Mesenchymal stem cell (in vitro differentiated cells and primary cell): ENCODE results near the gene CLEC3B.

Source experiments
- DNase-seq: peaks from one replicate; pipeline ENCODE4 v3.0.0-alpha.2; 2013
- H2AFZ ChIP-seq: one replicate; pipeline ENCODE4 v1.6.1; 2013; ENCODE audit warnings: low read depth, mild to moderate bottlenecking, control low read depth, inconsistent platforms, low read length, moderate library complexity
- H2AK5ac ChIP-seq: 2 replicates; pipeline ENCODE4 v1.6.1; 2013; ENCODE audit warnings: low read length, moderate library complexity, mild to moderate bottlenecking, inconsistent platforms; ENCODE audit not compliant: severe bottlenecking
- H2BK120ac ChIP-seq: one replicate; pipeline ENCODE4 v1.6.1; 2013; ENCODE audit warnings: low read depth, mild to moderate bottlenecking, inconsistent platforms, low read length, moderate library complexity
- H2BK12ac ChIP-seq, 2 experiments: one replicate each; pipeline ENCODE4 v1.6.1; 2013; ENCODE audit warnings: inconsistent platforms in 2 of 2, low read length in 2 of 2, mild to moderate bottlenecking in 2 of 2, moderate library complexity in 2 of 2, control low read depth in 1 of 2
- H2BK15ac ChIP-seq: one replicate; pipeline ENCODE4 v1.6.1; 2013; ENCODE audit warnings: mild to moderate bottlenecking, low read depth, inconsistent platforms; ENCODE audit not compliant: poor library complexity, severe bottlenecking
- H2BK5ac ChIP-seq: 2 replicates; pipeline ENCODE4 v1.6.1; 2013; ENCODE audit warnings: low read depth, mild to moderate bottlenecking, low read length, control low read depth, inconsistent platforms; ENCODE audit not compliant: poor library complexity, severe bottlenecking
- H3K14ac ChIP-seq, 2 experiments: one replicate each; pipeline ENCODE4 v1.6.1; 2013; ENCODE audit warnings: inconsistent platforms in 2 of 2, low read length in 2 of 2, control low read depth in 1 of 2, mild to moderate bottlenecking in 1 of 2, moderate library complexity in 1 of 2
- H3K18ac ChIP-seq, 2 experiments: one replicate each; pipeline ENCODE4 v1.6.1; 2013; ENCODE audit warnings: inconsistent platforms in 2 of 2, low read length in 2 of 2, control low read depth in 1 of 2, low read depth in 1 of 2, mild to moderate bottlenecking in 1 of 2
- H3K23ac ChIP-seq, 2 experiments: one replicate each; pipeline ENCODE4 v1.6.1; 2013; ENCODE audit warnings: inconsistent platforms in 2 of 2, low read length in 2 of 2, mild to moderate bottlenecking in 2 of 2, moderate library complexity in 2 of 2, control low read depth in 1 of 2
- H3K27ac ChIP-seq: 2 replicates; pipeline ENCODE4 v1.5.1; 2013; ENCODE audit warnings: mild to moderate bottlenecking, moderate library complexity, low read length, control low read depth, inconsistent platforms; ENCODE audit not compliant: poor library complexity, severe bottlenecking
- H3K27me3 ChIP-seq, 2 experiments: 2 replicates each; pipeline versions ENCODE4 v1.6.1 to v1.7.0; 2013; ENCODE audit warnings: low read length in 2 of 2, mild to moderate bottlenecking in 2 of 2, moderate library complexity in 2 of 2, control low read depth in 1 of 2, inconsistent platforms in 1 of 2; ENCODE audit not compliant: control insufficient read depth in 1 of 2, insufficient read depth in 1 of 2
- H3K36me3 ChIP-seq, 2 experiments: 2 replicates each; pipeline versions ENCODE4 v1.6.1 to v1.7.0; 2013; ENCODE audit warnings: low read length in 2 of 2, control low read depth in 1 of 2, inconsistent platforms in 1 of 2, low read depth in 1 of 2, mild to moderate bottlenecking in 1 of 2; ENCODE audit not compliant: insufficient read depth in 2 of 2, control insufficient read depth in 1 of 2
- H3K4ac ChIP-seq, 2 experiments: one replicate each; pipeline ENCODE4 v1.6.1; 2013; ENCODE audit warnings: inconsistent platforms in 2 of 2, low read length in 2 of 2, mild to moderate bottlenecking in 2 of 2, moderate library complexity in 2 of 2, control low read depth in 1 of 2, low read depth in 1 of 2
- H3K4me1 ChIP-seq: 2 replicates; pipeline ENCODE4 v1.6.1; 2013; ENCODE audit warnings: low read depth, low read length, control low read depth; ENCODE audit not compliant: control insufficient read depth, insufficient read depth
- H3K4me2 ChIP-seq: 2 replicates; pipeline ENCODE4 v1.6.1; 2013; ENCODE audit warnings: low read length, mild to moderate bottlenecking, inconsistent platforms; ENCODE audit not compliant: poor library complexity, severe bottlenecking
- H3K4me3 ChIP-seq, 2 experiments: 2 replicates each; pipeline versions ENCODE4 v1.5.1 to v1.7.0; 2013; ENCODE audit warnings: low read length in 2 of 2, mild to moderate bottlenecking in 2 of 2, control low read depth in 1 of 2, low read depth in 1 of 2; ENCODE audit not compliant: insufficient read depth in 1 of 2
- H3K79me1 ChIP-seq: replicated peaks from 2 replicates; pipeline ENCODE4 v1.6.1; 2013; ENCODE audit warnings: mild to moderate bottlenecking, control low read depth, low read length, inconsistent platforms; ENCODE audit not compliant: poor library complexity, severe bottlenecking
- H3K9ac ChIP-seq: 2 replicates; pipeline ENCODE4 v1.7.0; 2013; ENCODE audit warnings: mild to moderate bottlenecking, low read length, moderate library complexity
- H3K9me3 ChIP-seq: 2 replicates; pipeline ENCODE4 v1.7.0; 2013; ENCODE audit warnings: mild to moderate bottlenecking, low read length; ENCODE audit not compliant: control insufficient read depth
- H4K8ac ChIP-seq: one replicate; pipeline ENCODE4 v1.6.1; 2013; ENCODE audit warnings: inconsistent platforms, mild to moderate bottlenecking, low read length, moderate library complexity
- H4K91ac ChIP-seq: one replicate; pipeline ENCODE4 v1.6.1; 2013; ENCODE audit warnings: mild to moderate bottlenecking, low read length, inconsistent platforms
- WGBS: methylation state at CpG from one replicate; pipeline ENCODE4 v1.1.7; 2013; ENCODE audit warnings: mixed read lengths; 5-methylcytosine and 5-hydroxymethylcytosine counted together

The CLEC3B gene

GRCh38 chr3:45011756-45012508 lies 14.2 kb upstream of the CLEC3B start:
- H3K36me3 ChIP-seq: peaks cover 30 to 53% of the 10 kb centered on the region in 2 experiments
- peak overlapping the region; percentile 70 for H4K8ac ChIP-seq
- H3K4me1 ChIP-seq: peaks cover 21% of the 10 kb centered on the region
- peaks cover 11% of the 10 kb centered on the region for H3K79me1 ChIP-seq
- H3K9ac ChIP-seq: peak overlapping the region; percentile 85
- H2BK12ac ChIP-seq: peak overlapping the region; percentile 67 to 69
- H2AK5ac ChIP-seq: peak overlapping the region; percentile 94
- no peaks in the 10 kb centered on the region for H3K9me3 ChIP-seq
- H2AFZ ChIP-seq: no peak overlapping the region
- peak overlapping the region; percentile 99 for H3K27ac ChIP-seq
- peak overlapping the region in 1 of 2 experiments; percentile 76 for H3K14ac ChIP-seq
- 1% methylated on average over 6 of the region's 7 CpGs for WGBS
- no peak overlapping the region for H2BK120ac ChIP-seq
- H3K4me3 ChIP-seq: peak overlapping the region in 1 of 2 experiments; percentile 43
- peak overlapping the region; percentile 9 to 74 for H3K4ac ChIP-seq
- H2BK15ac ChIP-seq: no peak overlapping the region
- H3K23ac ChIP-seq: no peak overlapping the region
- peak overlapping the region; percentile 58 for H4K91ac ChIP-seq
- no peak overlapping the region for H3K4me2 ChIP-seq
- DNase-seq: peak; percentile 86
- H3K27me3 ChIP-seq: no peaks in the 10 kb centered on the region
- H2BK5ac ChIP-seq: peak overlapping the region; percentile 96
- peak overlapping the region; percentile 82 to 87 for H3K18ac ChIP-seq

GRCh38 chr3:45012577-45012976 lies 13.5 kb upstream of the CLEC3B start:
- Histone ChIP-seq H3K4me2 (no peak overlapping the region), H3K14ac (peak overlapping the region in 1 of 2 experiments; percentile 76), H3K4me3 (peak overlapping the region in 1 of 2 experiments; percentile 15), H2BK12ac (peak overlapping the region; percentile 67 to 69), H2BK120ac (no peak overlapping the region), H3K23ac (no peak overlapping the region), H2AK5ac (peak overlapping the region; percentile 94), H3K9ac (peak overlapping the region; percentile 63), H2BK5ac (peak overlapping the region; percentile 96), H3K18ac (peak overlapping the region; percentile 82 to 87), H3K36me3 (peaks cover 23 to 46% of the 10 kb centered on the region in 2 experiments), H3K4me1 (peaks cover 17% of the 10 kb centered on the region), H3K27ac (peak overlapping the region; percentile 99), H3K4ac (peak overlapping the region; percentile 9 to 74), H3K27me3 (no peaks in the 10 kb centered on the region), H2BK15ac (no peak overlapping the region), H4K8ac (peak overlapping the region; percentile 70), H3K79me1 (peaks cover 7% of the 10 kb centered on the region), H2AFZ (no peak overlapping the region), H4K91ac (peak overlapping the region; percentile 58), H3K9me3 (no peaks in the 10 kb centered on the region)
- no peak for DNase-seq
- WGBS: 96% methylated on average over 4 of the region's 4 CpGs

- WGBS: 100% methylated on average over 1 of the region's 2 CpGs
- H3K4ac ChIP-seq: no peak overlapping the region
- no peak overlapping the region for H3K4me2 ChIP-seq
- H2BK12ac ChIP-seq: no peak overlapping the region
- peaks cover 3% of the 10 kb centered on the region for H3K79me1 ChIP-seq
- H2BK15ac ChIP-seq: no peak overlapping the region
- no peaks in the 10 kb centered on the region for H3K27me3 ChIP-seq
- no peak overlapping the region for H3K18ac ChIP-seq
- H2BK120ac ChIP-seq: no peak overlapping the region
- H2AFZ ChIP-seq: no peak overlapping the region
- H3K23ac ChIP-seq: no peak overlapping the region
- no peak overlapping the region for H2BK5ac ChIP-seq
- H4K8ac ChIP-seq: no peak overlapping the region
- no peak overlapping the region for H3K27ac ChIP-seq
- H4K91ac ChIP-seq: no peak overlapping the region
- no peak overlapping the region for H3K9ac ChIP-seq
- no peak overlapping the region for H3K4me3 ChIP-seq
- no peak for DNase-seq
- no peaks in the 10 kb centered on the region for H3K9me3 ChIP-seq
- no peak overlapping the region for H3K14ac ChIP-seq
- H2AK5ac ChIP-seq: no peak overlapping the region
- H3K4me1 ChIP-seq: peaks cover 4% of the 10 kb centered on the region
- H3K36me3 ChIP-seq: peaks cover 17 to 33% of the 10 kb centered on the region in 2 experiments
Observed at GRCh38 chr3:45016916-45017315, 9.2 kb upstream of the CLEC3B start.

- Histone ChIP-seq H3K4me1 (peaks cover 1% of the 10 kb centered on the region), H3K9ac (no peak overlapping the region), H4K8ac (no peak overlapping the region), H3K18ac (no peak overlapping the region), H2BK15ac (no peak overlapping the region), H3K23ac (no peak overlapping the region), H3K9me3 (no peaks in the 10 kb centered on the region), H3K79me1 (peaks cover 3% of the 10 kb centered on the region), H3K4me3 (no peak overlapping the region), H2BK5ac (no peak overlapping the region), H3K4me2 (no peak overlapping the region), H3K4ac (no peak overlapping the region), H4K91ac (no peak overlapping the region), H3K14ac (no peak overlapping the region), H3K27me3 (no peaks in the 10 kb centered on the region), H2AK5ac (no peak overlapping the region), H3K36me3 (peaks cover 17 to 29% of the 10 kb centered on the region in 2 experiments), H3K27ac (no peak overlapping the region), H2BK120ac (no peak overlapping the region), H2AFZ (no peak overlapping the region), H2BK12ac (peak overlapping the region in 1 of 2 experiments; percentile 81)
- no peak for DNase-seq
- WGBS: 100% methylated on average over 2 of the region's 5 CpGs
Observed at GRCh38 chr3:45017821-45018220, 8.3 kb upstream of the CLEC3B start.
